DOHH2 (cell line): Measurements from ENCODE around the gene SMAD2.
A peak's percentile ranks its signal among the peaks of the same experiment; 100 is the strongest.

Experiments
- H3F3A ChIP-seq: fragments of 200-600 bp; sonication (generic), shearing (Covaris generic); 2 replicates; pipeline ENCODE4 v1.6.0; 2016; ENCODE audit warnings: antibody characterized with exemption, mild to moderate bottlenecking; ENCODE audit not compliant: control insufficient read depth, insufficient read depth
- H3K27ac ChIP-seq: fragments of 200-600 bp; sonication (generic); 2 replicates; pipeline ENCODE4 v1.5.1; 2014; ENCODE audit warnings: low read depth, mild to moderate bottlenecking, low read length, moderate library complexity
- H3K27me3 ChIP-seq: fragments of 200-600 bp; sonication (generic); 2 replicates; pipeline ENCODE4 v1.6.1; 2014; ENCODE audit warnings: mild to moderate bottlenecking, low read length, mixed read lengths; ENCODE audit not compliant: control insufficient read depth
- H3K36me3 ChIP-seq: fragments of 200-600 bp; sonication (generic); 2 replicates; pipeline ENCODE4 v1.6.1; 2014; ENCODE audit warnings: mild to moderate bottlenecking, low read length, moderate library complexity, mixed read lengths; ENCODE audit not compliant: control insufficient read depth
- H3K4me1 ChIP-seq: fragments of 200-600 bp; sonication (generic); 2 replicates; pipeline ENCODE4 v1.6.1; 2014; ENCODE audit warnings: mild to moderate bottlenecking, low read length, mixed read lengths; ENCODE audit not compliant: control insufficient read depth
- H3K4me2 ChIP-seq: fragments of 200-600 bp; sonication (generic); 2 replicates; pipeline ENCODE4 v1.6.0; 2014; ENCODE audit warnings: mild to moderate bottlenecking, low read length, moderate library complexity
- H3K4me3 ChIP-seq: fragments of 200-600 bp; sonication (generic); 2 replicates; pipeline ENCODE4 v1.5.1; 2014; ENCODE audit warnings: mild to moderate bottlenecking, low read length, mixed read lengths
- H3K79me2 ChIP-seq: fragments of 200-600 bp; sonication (generic); 2 replicates; pipeline ENCODE4 v1.6.1; 2014; ENCODE audit warnings: mild to moderate bottlenecking, low read length, mixed read lengths; ENCODE audit not compliant: control insufficient read depth
- H3K9me2 ChIP-seq: fragments of 200-600 bp; sonication (generic); replicated peaks from 2 replicates; pipeline ENCODE4 v1.6.1; 2014; ENCODE audit warnings: mild to moderate bottlenecking, low read length, mixed read lengths; ENCODE audit not compliant: control insufficient read depth
- H3K9me3 ChIP-seq: fragments of 200-600 bp; sonication (generic); 2 replicates; pipeline ENCODE4 v1.6.1; 2014; ENCODE audit warnings: antibody characterized with exemption, low read length, mixed read lengths; ENCODE audit not compliant: control insufficient read depth, insufficient read depth
- H4K20me1 ChIP-seq: fragments of 200-600 bp; sonication (generic); 2 replicates; pipeline ENCODE4 v1.6.0; 2014; ENCODE audit warnings: low read depth, mild to moderate bottlenecking, antibody characterized with exemption, low read length, moderate library complexity; ENCODE audit not compliant: control insufficient read depth, insufficient read depth
- EZH2phosphoT487 ChIP-seq: fragments of 200-600 bp; sonication (generic); IDR thresholded peaks from 2 replicates; pipeline ENCODE4 v1.6.1; 2017; ENCODE audit warnings: borderline replicate concordance, mild to moderate bottlenecking, antibody characterized with exemption, low read length, moderate library complexity, mixed read lengths
- TF ChIP-seq, protein P1 (sequence below): fragments of 200-600 bp; sonication (generic); IDR thresholded peaks from one replicate; pipeline ENCODE4 v1.5.1; 2014; ENCODE audit warnings: antibody characterized with exemption, mild to moderate bottlenecking, low read depth, low read length; ENCODE audit not compliant: poor library complexity, severe bottlenecking

SMAD2 gene

GRCh38 chr18:47873625-47874024, 56.8 kb downstream of the SMAD2 start:
- no peaks in the 10 kb centered on the region for H4K20me1 ChIP-seq
- peaks cover 49% of the 10 kb centered on the region for H3K79me2 ChIP-seq
- H3K36me3 ChIP-seq, result peaks cover 38% of the 10 kb centered on the region
- no peak for TF ChIP-seq EZH2phosphoT487
- no peaks in the 10 kb centered on the region for H3K9me2 ChIP-seq
- H3K9me3 ChIP-seq, result no peaks in the 10 kb centered on the region
- no peak overlapping the region for H3K4me3 ChIP-seq
- H3F3A ChIP-seq, result no peaks in the 10 kb centered on the region
- H3K27ac ChIP-seq, result no peak overlapping the region
- H3K27me3 ChIP-seq, result no peaks in the 10 kb centered on the region
- no peak overlapping the region for H3K4me2 ChIP-seq
- no peaks in the 10 kb centered on the region for H3K4me1 ChIP-seq

DNA sequence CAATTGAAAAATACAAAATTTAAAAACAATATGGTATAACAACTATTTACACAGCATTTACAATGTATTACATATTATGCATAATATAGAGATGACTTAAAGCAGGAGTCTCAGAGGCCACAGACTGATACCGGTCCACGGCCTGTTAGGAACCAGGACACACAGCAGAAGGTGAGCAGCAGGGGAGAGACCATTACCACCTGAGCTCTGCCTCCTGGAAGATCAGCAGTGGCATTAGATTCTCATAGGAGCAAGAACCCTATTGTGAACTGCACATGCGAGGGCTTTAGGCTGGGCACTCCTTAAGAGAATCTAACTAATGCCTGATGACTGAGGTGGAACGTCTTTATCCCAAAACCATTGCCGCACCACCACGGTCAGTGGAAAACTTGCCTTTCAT, 58.0 kb downstream of the SMAD2 start:
- no peaks in the 10 kb centered on the region for H3K4me1 ChIP-seq
- peaks cover 47% of the 10 kb centered on the region for H3K36me3 ChIP-seq
- H3K4me2 ChIP-seq, result no peak overlapping the region
- no peaks in the 10 kb centered on the region for H3K27me3 ChIP-seq
- no peaks in the 10 kb centered on the region for H3K9me2 ChIP-seq
- no peaks in the 10 kb centered on the region for H4K20me1 ChIP-seq
- H3F3A ChIP-seq, result no peaks in the 10 kb centered on the region
- H3K4me3 ChIP-seq, result no peak overlapping the region
- H3K9me3 ChIP-seq, result no peaks in the 10 kb centered on the region
- peaks cover 49% of the 10 kb centered on the region for H3K79me2 ChIP-seq
- no peak overlapping the region for H3K27ac ChIP-seq
- TF ChIP-seq, protein P1, sequence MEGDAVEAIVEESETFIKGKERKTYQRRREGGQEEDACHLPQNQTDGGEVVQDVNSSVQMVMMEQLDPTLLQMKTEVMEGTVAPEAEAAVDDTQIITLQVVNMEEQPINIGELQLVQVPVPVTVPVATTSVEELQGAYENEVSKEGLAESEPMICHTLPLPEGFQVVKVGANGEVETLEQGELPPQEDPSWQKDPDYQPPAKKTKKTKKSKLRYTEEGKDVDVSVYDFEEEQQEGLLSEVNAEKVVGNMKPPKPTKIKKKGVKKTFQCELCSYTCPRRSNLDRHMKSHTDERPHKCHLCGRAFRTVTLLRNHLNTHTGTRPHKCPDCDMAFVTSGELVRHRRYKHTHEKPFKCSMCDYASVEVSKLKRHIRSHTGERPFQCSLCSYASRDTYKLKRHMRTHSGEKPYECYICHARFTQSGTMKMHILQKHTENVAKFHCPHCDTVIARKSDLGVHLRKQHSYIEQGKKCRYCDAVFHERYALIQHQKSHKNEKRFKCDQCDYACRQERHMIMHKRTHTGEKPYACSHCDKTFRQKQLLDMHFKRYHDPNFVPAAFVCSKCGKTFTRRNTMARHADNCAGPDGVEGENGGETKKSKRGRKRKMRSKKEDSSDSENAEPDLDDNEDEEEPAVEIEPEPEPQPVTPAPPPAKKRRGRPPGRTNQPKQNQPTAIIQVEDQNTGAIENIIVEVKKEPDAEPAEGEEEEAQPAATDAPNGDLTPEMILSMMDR, result no peak
- no peak for TF ChIP-seq EZH2phosphoT487

DNA sequence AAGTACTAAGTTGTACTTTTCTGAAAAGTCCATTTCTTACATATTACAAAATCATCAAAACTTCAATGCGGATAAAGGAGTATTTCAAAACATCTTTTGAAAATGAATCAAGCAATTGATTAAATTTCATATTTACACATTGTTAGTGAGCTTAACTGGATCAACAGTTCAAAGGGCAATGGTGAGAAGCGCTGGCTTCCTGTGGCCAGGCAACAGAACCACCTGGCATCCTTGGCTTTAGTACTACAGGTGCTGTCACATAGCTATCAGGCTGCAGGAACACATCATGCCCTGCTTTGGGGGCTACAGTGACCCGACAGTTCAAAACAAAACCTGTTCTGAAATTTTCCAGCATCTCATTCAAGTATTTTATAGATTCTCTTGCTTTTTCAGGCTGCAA, 59.2 kb downstream of the SMAD2 start:
- Histone ChIP-seq H3K36me3 (peaks cover 52% of the 10 kb centered on the region), H3K4me2 (no peak overlapping the region), H3K4me1 (no peaks in the 10 kb centered on the region), H3K9me2 (no peaks in the 10 kb centered on the region), H3K27ac (no peak overlapping the region), H3K27me3 (no peaks in the 10 kb centered on the region), H3K79me2 (peaks cover 48% of the 10 kb centered on the region), H3K4me3 (no peak overlapping the region), H3K9me3 (no peaks in the 10 kb centered on the region), H3F3A (no peaks in the 10 kb centered on the region), H4K20me1 (no peaks in the 10 kb centered on the region)
- TF ChIP-seq, protein P1, result no peak
- TF ChIP-seq EZH2phosphoT487, result no peak

GRCh38 chr18:47870605-47871004, 59.9 kb downstream of the SMAD2 start:
- no peak for TF ChIP-seq EZH2phosphoT487
- TF ChIP-seq, protein P1, result peak; percentile 33
- Histone ChIP-seq H3K4me2 (no peak overlapping the region), H3K79me2 (peaks cover 41% of the 10 kb centered on the region), H3F3A (no peaks in the 10 kb centered on the region), H4K20me1 (no peaks in the 10 kb centered on the region), H3K9me3 (no peaks in the 10 kb centered on the region), H3K4me3 (no peak overlapping the region), H3K27me3 (no peaks in the 10 kb centered on the region), H3K27ac (no peak overlapping the region), H3K36me3 (peaks cover 53% of the 10 kb centered on the region), H3K9me2 (no peaks in the 10 kb centered on the region), H3K4me1 (no peaks in the 10 kb centered on the region)
